Kasumi-1 (cell line): Measurements from ENCODE around the gene POMGNT1.
"Not testable (repeated sequence)": the region's sequence is repeated elsewhere in the genome, so short reads cannot be mapped to it uniquely, and the experiment has no call there.

Experiments
- DNase-seq, 2 experiments: peaks; one replicate each; lab custom pipeline; 2025; lab: John Stamatoyannopoulos, UW

The POMGNT1 gene

GRCh38 chr1:46197964-46198811 is at the start of gene POMGNT1:
Gene POMGNT1 (minus strand): TSS chr1:46198434. CDS start chr1:46197821, 613 bp downstream.
- DNase-seq = peak; percentile 41 to 48

GRCh38 chr1:46247436-46248121 is 49.3 kb upstream of the POMGNT1 start, which contains the start of gene RAD54L:
Gene RAD54L (plus strand): TSS chr1:46247763. CDS start chr1:46248406, 643 bp downstream.
- peak; percentile 98 to 99 for DNase-seq

GRCh38 chr1:46246548-46247435 is 48.6 kb upstream of the POMGNT1 start:
- peak; percentile 64 to 86 for DNase-seq

- DNase-seq = not testable (repeated sequence)
These were observed 47.9 kb upstream of the POMGNT1 start for GRCh38 chr1:46246136-46246535.

GRCh38 chr1:46244656-46245371 is 46.6 kb upstream of the POMGNT1 start:
- peak; percentile 69 to 80 for DNase-seq

GRCh38 chr1:46243831-46244230 is 45.6 kb upstream of the POMGNT1 start:
- DNase-seq = not testable (repeated sequence)

- DNase-seq = no peak
These were observed 44.7 kb upstream of the POMGNT1 start for GRCh38 chr1:46242918-46243317.

- DNase-seq = not testable (repeated sequence)
These were observed 43.5 kb upstream of the POMGNT1 start for GRCh38 chr1:46241733-46242132.

GRCh38 chr1:46238865-46239264 is 40.6 kb upstream of the POMGNT1 start:
- not testable (repeated sequence) for DNase-seq

GRCh38 chr1:46236882-46237281 is 38.6 kb upstream of the POMGNT1 start:
- no peak for DNase-seq

GRCh38 chr1:46231231-46231630 is 33.0 kb upstream of the POMGNT1 start:
- DNase-seq = not testable (repeated sequence)

GRCh38 chr1:46224966-46225365 is 26.7 kb upstream of the POMGNT1 start:
- no peak for DNase-seq

GRCh38 chr1:46223472-46223943 is 25.3 kb upstream of the POMGNT1 start:
- peak; percentile 78 to 85 for DNase-seq

GRCh38 chr1:46223055-46223454 is 24.8 kb upstream of the POMGNT1 start:
- DNase-seq = not testable (repeated sequence)

GRCh38 chr1:46221749-46222148 is 23.5 kb upstream of the POMGNT1 start:
- no peak for DNase-seq

GRCh38 chr1:46220808-46221207 is 22.6 kb upstream of the POMGNT1 start:
- no peak for DNase-seq

- DNase-seq = no peak
These were observed 21.6 kb upstream of the POMGNT1 start for GRCh38 chr1:46219551-46220520.

- DNase-seq = no peak
These were observed 20.2 kb upstream of the POMGNT1 start for GRCh38 chr1:46218443-46218842.

GRCh38 chr1:46215504-46215903 is 17.3 kb upstream of the POMGNT1 start:
- no peak for DNase-seq

GRCh38 chr1:46211051-46211450 is 12.8 kb upstream of the POMGNT1 start:
- no peak for DNase-seq
